H1 (cell line): ENCODE results near the gene TRAF3IP1. TPM values are rescaled to one million over a fixed set of nuclear protein-coding genes. Genes with fewer than 3 reads are reported as not detected.

Source experiments
- CTCF ChIA-PET: fragments of 300-600 bp; sonication (Branson Sonifier 250); formaldehyde crosslinking; loops from one replicate; lab custom pipeline; 2021; ENCODE audit not compliant: partially characterized antibody; lab: Charles Lee
- POLR2A ChIA-PET: fragments of 300-600 bp; sonication (Branson Sonifier 250); formaldehyde crosslinking; loops from one replicate; lab custom pipeline; 2021; ENCODE audit warnings: inconsistent platforms; ENCODE audit not compliant: partially characterized antibody; lab: Charles Lee
- DNase-seq, 2 experiments: peaks; one replicate each; pipeline versions ENCODE4 v3.0.0 to v3.0.0-alpha.2; 2010 to 2022; ENCODE audit warnings: low spot score in 2 of 2, low read depth in 1 of 2, mixed read lengths in 1 of 2
- FAIRE-seq: peaks from 2 replicates; lab custom pipeline; 2011; peaks lifted over from hg19 to GRCh38; lab: Jason Lieb, UNC
- H2AFZ ChIP-seq: 2 replicates; pipeline ENCODE4 v1.8.1; 2012; ENCODE audit warnings: low read length, inconsistent platforms
- H2AK5ac ChIP-seq: 2 replicates; pipeline ENCODE4 v1.6.1; 2013; ENCODE audit warnings: low read depth, low read length
- H2BK120ac ChIP-seq: replicated peaks from 2 replicates; pipeline ENCODE3; 2013; ENCODE audit warnings: low read depth, low read length, inconsistent platforms
- H2BK12ac ChIP-seq: 2 replicates; pipeline ENCODE4 v1.6.1; 2013; ENCODE audit warnings: low read depth, low read length
- H2BK15ac ChIP-seq: 2 replicates; pipeline ENCODE4 v1.6.1; 2013; ENCODE audit warnings: low read length
- H2BK20ac ChIP-seq: 2 replicates; pipeline ENCODE4 v1.6.1; 2013; ENCODE audit warnings: low read length
- H2BK5ac ChIP-seq: 2 replicates; pipeline ENCODE4 v1.6.1; 2013; ENCODE audit warnings: low read depth, low read length
- H3K14ac ChIP-seq: 2 replicates; pipeline ENCODE4 v1.6.1; 2013; ENCODE audit warnings: inconsistent platforms; ENCODE audit not compliant: insufficient read length
- H3K18ac ChIP-seq: 2 replicates; pipeline ENCODE4 v1.6.1; 2013; ENCODE audit warnings: low read length; ENCODE audit errors: extremely low read depth
- H3K23ac ChIP-seq: 2 replicates; pipeline ENCODE4 v1.6.1; 2013; ENCODE audit warnings: inconsistent platforms; ENCODE audit not compliant: insufficient read length
- H3K23me2 ChIP-seq: 2 replicates; pipeline ENCODE4 v1.6.1; 2013; ENCODE audit warnings: low read depth, low read length
- H3K27ac ChIP-seq: 2 replicates; pipeline ENCODE4 v1.6.1; 2011; ENCODE audit warnings: low read depth, low read length, inconsistent platforms
- H3K27me3 ChIP-seq, 4 experiments: replicated peaks in 1 of 4; 1 replicate in 1 of 4; 2 replicates in 3 of 4; pipeline versions ENCODE4 v1.6.1 to v1.8.1; 2011 to 2013; ENCODE audit warnings: low read length in 3 of 4, mild to moderate bottlenecking in 3 of 4, inconsistent platforms in 2 of 4, mixed read lengths in 2 of 4, moderate library complexity in 1 of 4; ENCODE audit not compliant: control insufficient read depth in 3 of 4, insufficient read depth in 3 of 4; ENCODE audit errors: extremely low read depth in 1 of 4
- H3K36me3 ChIP-seq, 4 experiments: 2 replicates each; pipeline versions ENCODE4 v1.6.1 to v1.8.1; 2011 to 2013; ENCODE audit warnings: mild to moderate bottlenecking in 4 of 4, low read length in 3 of 4, moderate library complexity in 2 of 4, control low read depth in 1 of 4, inconsistent platforms in 1 of 4; ENCODE audit not compliant: insufficient read depth in 4 of 4, control insufficient read depth in 2 of 4
- H3K4ac ChIP-seq: replicated peaks from 2 replicates; pipeline ENCODE3; 2013; ENCODE audit warnings: low read length, low read depth, mixed read lengths, inconsistent platforms; ENCODE audit not compliant: insufficient read length
- H3K4me1 ChIP-seq, 4 experiments: replicated peaks in 1 of 4; 1 replicate in 1 of 4; 2 replicates in 3 of 4; pipeline versions ENCODE4 v1.6.1 to v1.8.1; 2011 to 2013; ENCODE audit warnings: low read length in 3 of 4, inconsistent platforms in 2 of 4, mixed read lengths in 1 of 4; ENCODE audit not compliant: insufficient read depth in 4 of 4, control insufficient read depth in 3 of 4
- H3K4me2 ChIP-seq, 2 experiments: 2 replicates each; pipeline versions ENCODE4 v1.6.1 to v1.8.1; 2011 to 2013; ENCODE audit warnings: low read depth in 2 of 2, low read length in 2 of 2, control low read depth in 1 of 2, inconsistent platforms in 1 of 2, mild to moderate bottlenecking in 1 of 2; ENCODE audit not compliant: insufficient read depth in 1 of 2
- H3K4me3 ChIP-seq, 4 experiments: fragments of 200-600, 300-600 bp in 1 of 4; sonication (generic), shearing (Covaris generic), sonication (Bioruptor Twin) in 1 of 4; 2 replicates each; pipeline versions ENCODE4 v1.5.1 to v1.8.1; 2011 to 2016; ENCODE audit warnings: low read length in 4 of 4, low read depth in 3 of 4, control low read depth in 2 of 4, inconsistent platforms in 2 of 4, mild to moderate bottlenecking in 2 of 4, mixed read lengths in 1 of 4, moderate library complexity in 1 of 4; ENCODE audit not compliant: insufficient read depth in 2 of 4; ENCODE audit errors: extremely low read depth in 1 of 4
- H3K56ac ChIP-seq: replicated peaks from 2 replicates; pipeline ENCODE3; 2013; ENCODE audit warnings: low read depth, mild to moderate bottlenecking, mixed read lengths, low read length, inconsistent platforms; ENCODE audit not compliant: insufficient read length
- H3K79me1 ChIP-seq: 2 replicates; pipeline ENCODE4 v1.6.1; 2013; ENCODE audit warnings: low read depth, low read length, control low read depth
- H3K79me2 ChIP-seq, 2 experiments: 2 replicates each; pipeline versions ENCODE4 v1.6.1 to v1.8.1; 2012 to 2013; ENCODE audit warnings: low read length in 2 of 2, mild to moderate bottlenecking in 2 of 2, inconsistent platforms in 1 of 2; ENCODE audit not compliant: insufficient read depth in 2 of 2, control insufficient read depth in 1 of 2
- H3K9ac ChIP-seq, 4 experiments: replicated peaks in 1 of 4; 1 replicate in 1 of 4; 2 replicates in 3 of 4; pipeline versions ENCODE4 v1.6.1 to v1.8.1; 2011 to 2013; ENCODE audit warnings: low read depth in 3 of 4, low read length in 3 of 4, control low read depth in 2 of 4, mild to moderate bottlenecking in 2 of 4, moderate library complexity in 2 of 4, inconsistent platforms in 1 of 4; ENCODE audit errors: extremely low read depth in 1 of 4
- H3K9me3 ChIP-seq, 2 experiments: 2 replicates each; pipeline versions ENCODE4 v1.6.1 to v1.8.1; 2012 to 2013; ENCODE audit warnings: mild to moderate bottlenecking in 2 of 2, moderate library complexity in 2 of 2, control low read depth in 1 of 2, inconsistent platforms in 1 of 2, low read depth in 1 of 2, low read length in 1 of 2, mixed read lengths in 1 of 2; ENCODE audit not compliant: insufficient read depth in 2 of 2
- H4K20me1 ChIP-seq, 2 experiments: replicated peaks in 1 of 2; 2 replicates each; pipeline versions ENCODE3 to v1.8.1; 2011 to 2013; ENCODE audit warnings: inconsistent platforms in 2 of 2, low read length in 2 of 2, mild to moderate bottlenecking in 1 of 2; ENCODE audit not compliant: insufficient read depth in 2 of 2, control insufficient read depth in 1 of 2
- H4K5ac ChIP-seq: 2 replicates; pipeline ENCODE4 v1.6.1; 2013; ENCODE audit warnings: low read length, low read depth, mixed read lengths, inconsistent platforms; ENCODE audit not compliant: insufficient read length
- H4K8ac ChIP-seq: 2 replicates; pipeline ENCODE4 v1.8.0; 2013; ENCODE audit warnings: mild to moderate bottlenecking, moderate library complexity, low read length, inconsistent platforms; ENCODE audit not compliant: insufficient read depth; ENCODE audit errors: extremely low read depth
- H4K91ac ChIP-seq: replicated peaks from 2 replicates; pipeline ENCODE3; 2013; ENCODE audit warnings: low read length, mixed read lengths, inconsistent platforms; ENCODE audit not compliant: insufficient read length
- KDM4A ChIP-seq: IDR thresholded peaks from one replicate; pipeline ENCODE4 v1.7.1; 2012; ENCODE audit warnings: low read depth, mild to moderate bottlenecking, moderate library complexity, low read length, inconsistent platforms; ENCODE audit not compliant: severe bottlenecking
- NANOG ChIP-seq: IDR thresholded peaks from 2 replicates; pipeline ENCODE4 v1.6.1; 2011; ENCODE audit warnings: low read length, low read depth, mild to moderate bottlenecking, inconsistent platforms; ENCODE audit not compliant: insufficient read depth, poor library complexity, severe bottlenecking
- RBBP5 ChIP-seq: IDR thresholded peaks from 2 replicates; pipeline ENCODE4 v1.7.1; 2012; ENCODE audit warnings: low read depth, mild to moderate bottlenecking, inconsistent platforms, low read length, moderate library complexity, borderline replicate concordance
- SIRT6 ChIP-seq: IDR thresholded peaks from one replicate; pipeline ENCODE4 v1.7.1; 2012; ENCODE audit warnings: low read length, inconsistent platforms
- TBP ChIP-seq: IDR thresholded peaks from 2 replicates; pipeline ENCODE4 v1.6.1; 2011; ENCODE audit warnings: low read depth, low read length, improper control_type of control experiment
- WGBS, 2 experiments: shearing (Covaris generic) in 1 of 2; methylation state at CpG; one replicate each; pipeline versions ENCODE4 v1.1.6 to v1.1.7; 2013 to 2015; ENCODE audit warnings: low lambda C conversion rate in 2 of 2, mixed read lengths in 2 of 2, inconsistent platforms in 1 of 2, low coverage in 1 of 2, missing lambda C conversion rate in 1 of 2; ENCODE audit not compliant: insufficient replicate concordance in 2 of 2, insufficient coverage in 1 of 2, insufficient read length in 1 of 2; ENCODE audit errors: extremely low coverage in 1 of 2, missing lambda C conversion rate in 1 of 2; 5-methylcytosine and 5-hydroxymethylcytosine counted together
- polyA plus RNA-seq, 7 experiments: library from polyadenylated mRNA; depleted of rRNA in 3 of 7; stranded (reverse) in 5 of 7; unstranded in 2 of 7; fragments of >200 nt in 5 of 7; fragments of 200-250 nt in 2 of 7; gene quantifications; 1 replicate in 5 of 7; 2 replicates in 1 of 7; 4 replicates in 1 of 7; pipeline versions ENCODE4 v1.2.1 to v1.2.3, GENCODE V29; 2011 to 2013; ENCODE audit warnings: missing spikeins in 2 of 7, mixed read lengths in 2 of 7
- total RNA-seq: library from RNA; stranded (reverse); fragmentation: NEBNext Ultra II Directional; extraction: Animal tissue kit (Norgen Biotek cat#: 25700); gene quantifications from 2 replicates; pipeline ENCODE4 v1.2.1, GENCODE V29; 2021

The TRAF3IP1 gene
- total and polyA plus RNA-seq, 2 of the 8 experiments (the other 6 are each of a cell fraction or from before 2014, with no cell fraction given) = 2.3 to 17.5 TPM

DNA sequence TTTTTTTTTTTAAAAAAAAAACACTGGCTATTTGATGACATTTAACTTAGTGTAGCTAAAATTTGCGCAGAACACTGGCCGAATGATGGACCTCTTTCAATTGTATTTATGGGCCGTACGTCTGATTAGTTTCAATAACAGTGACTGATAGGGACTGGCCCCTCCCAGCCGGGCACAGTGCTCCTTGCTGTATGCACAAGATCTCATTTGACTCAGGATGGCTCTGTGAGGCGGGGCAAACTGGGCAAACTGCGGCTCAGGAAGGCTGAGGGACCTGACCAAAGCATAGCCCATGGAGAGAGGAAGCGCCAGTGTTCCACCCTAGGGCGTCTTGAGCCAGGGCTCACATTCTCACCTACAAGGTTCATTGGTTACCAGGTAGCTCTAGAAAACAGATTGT, 21.2 kb downstream of the TRAF3IP1 start:
- no peak overlapping the region for H2BK15ac ChIP-seq
- no peak overlapping the region for H2BK12ac ChIP-seq
- no peak for DNase-seq
- ChIA-PET CTCF (interaction anchor here (1.0 to 5.1 kb wide), 5 partner anchors 16 to 95 kb away, joined by 3 to 29 read pairs (median 6); no protein-coding TSS in a partner anchor), POLR2A (no interaction called here)
- TF ChIP-seq NANOG (no peak), RBBP5 (no peak), KDM4A (no peak), TBP (no peak), SIRT6 (no peak)
- no peaks in the 10 kb centered on the region for H4K20me1 ChIP-seq
- H3K9me3 ChIP-seq = no peaks in the 10 kb centered on the region
- H3K4me3 ChIP-seq = no peak overlapping the region
- WGBS, 2 experiments = 92% methylated on average over 9 of the region's 9 CpGs; no CpG with 5 or more reads in 1 of the 2 experiments
- no peaks in the 10 kb centered on the region for H3K36me3 ChIP-seq
- H3K4me1 ChIP-seq = 0 out of 7 replicates have a peak, but pooled peaks cover 0 to 2% (median 0%) of the 10 kb centered on the region in 4 experiments
- H2AFZ ChIP-seq = no peak overlapping the region
- H4K91ac ChIP-seq = no peak overlapping the region
- no peak overlapping the region for H4K5ac ChIP-seq
- no peak overlapping the region for H2AK5ac ChIP-seq
- no peak overlapping the region for H3K4me2 ChIP-seq
- no peak overlapping the region for H4K8ac ChIP-seq
- H3K4ac ChIP-seq = no peak overlapping the region
- H3K23me2 ChIP-seq = no peaks in the 10 kb centered on the region
- no peak overlapping the region for H3K56ac ChIP-seq
- no peak overlapping the region for H3K18ac ChIP-seq
- H3K79me1 ChIP-seq = no peaks in the 10 kb centered on the region; the same call in 1 of the 2 replicates
- H2BK20ac ChIP-seq = no peak overlapping the region
- H2BK120ac ChIP-seq = no peak overlapping the region
- H3K27me3 ChIP-seq = no peaks in the 10 kb centered on the region
- H3K14ac ChIP-seq = no peak overlapping the region
- no peak overlapping the region for H2BK5ac ChIP-seq
- H3K79me2 ChIP-seq = no peaks in the 10 kb centered on the region
- FAIRE-seq = no peak
- no peak overlapping the region for H3K9ac ChIP-seq
- no peak overlapping the region for H3K23ac ChIP-seq
- H3K27ac ChIP-seq = no peak overlapping the region
